SU-DHL-6 (cell line): ENCODE measurements around the gene SEC31A.
"Not testable (repeated sequence)": the region's sequence is repeated elsewhere in the genome, so short reads cannot be mapped to it uniquely, and the experiment has no call there.

Source experiments
- H2AFZ ChIP-seq: fragments of 200-600 bp; sonication (generic); 2 replicates; pipeline ENCODE4 v1.6.1; 2014; ENCODE audit warnings: low read depth, mild to moderate bottlenecking, moderate library complexity, mixed read lengths, antibody characterized with exemption, low read length; ENCODE audit not compliant: severe bottlenecking
- H3F3A ChIP-seq: fragments of 200-600 bp; shearing (Covaris generic); 2 replicates; pipeline ENCODE4 v1.6.0; 2016; ENCODE audit warnings: antibody characterized with exemption, mild to moderate bottlenecking; ENCODE audit not compliant: insufficient read depth
- H3K27ac ChIP-seq: fragments of 200-600 bp; sonication (generic); 2 replicates; pipeline ENCODE4 v1.5.1; 2016; ENCODE audit warnings: low read depth, mild to moderate bottlenecking, low read length, moderate library complexity, mixed read lengths
- H3K27me3 ChIP-seq: fragments of 200-600 bp; sonication (generic), shearing (Covaris generic); 2 replicates; pipeline ENCODE4 v1.6.0; 2014; ENCODE audit warnings: mild to moderate bottlenecking, low read length
- H3K36me3 ChIP-seq: fragments of 200-600 bp; sonication (generic); 2 replicates; pipeline ENCODE4 v1.6.1; 2014; ENCODE audit warnings: mild to moderate bottlenecking, low read length, mixed read lengths
- H3K4me2 ChIP-seq: fragments of 300-600, 200-600 bp; shearing (Covaris generic), sonication (generic); 2 replicates; pipeline ENCODE4 v1.6.0; 2014; ENCODE audit warnings: low read length, low read depth, mild to moderate bottlenecking; ENCODE audit not compliant: poor library complexity, severe bottlenecking
- H3K4me3 ChIP-seq: fragments of 200-600 bp; sonication (generic); 2 replicates; pipeline ENCODE4 v1.5.1; 2014; ENCODE audit warnings: antibody characterized with exemption, low read length, mild to moderate bottlenecking, mixed read lengths; ENCODE audit not compliant: insufficient read depth, poor library complexity, severe bottlenecking
- H3K79me2 ChIP-seq: fragments of 200-600 bp; sonication (generic); 2 replicates; pipeline ENCODE4 v1.6.1; 2014; ENCODE audit warnings: mild to moderate bottlenecking, low read length, moderate library complexity; ENCODE audit not compliant: insufficient read depth
- H3K9ac ChIP-seq: fragments of 200-600 bp; sonication (generic); 2 replicates; pipeline ENCODE4 v1.7.0; 2014; ENCODE audit warnings: mild to moderate bottlenecking, low read length
- H3K9me2 ChIP-seq: fragments of 200-600 bp; sonication (generic); replicated peaks from 2 replicates; pipeline ENCODE4 v1.6.1; 2014; ENCODE audit warnings: low read length; ENCODE audit not compliant: insufficient read depth
- H3K9me3 ChIP-seq: fragments of 200-600 bp; sonication (generic); 2 replicates; pipeline ENCODE4 v1.6.1; 2014; ENCODE audit warnings: low read length, mixed read lengths; ENCODE audit not compliant: insufficient read depth
- H4K20me1 ChIP-seq: fragments of 200-600 bp; sonication (generic); 2 replicates; pipeline ENCODE4 v1.6.1; 2014; ENCODE audit warnings: low read depth, mild to moderate bottlenecking, antibody characterized with exemption, low read length, moderate library complexity, mixed read lengths
- CTCF ChIP-seq: fragments of 200-600 bp; sonication (generic); IDR thresholded peaks from one replicate; pipeline ENCODE4 v1.5.1; 2017; ENCODE audit warnings: antibody characterized with exemption, mild to moderate bottlenecking, low read length, moderate library complexity; ENCODE audit not compliant: insufficient read depth, poor library complexity, severe bottlenecking
- EZH2phosphoT487 ChIP-seq: fragments of 200-600 bp; sonication (generic), shearing (Covaris generic); conservative IDR thresholded peaks from 2 replicates; pipeline ENCODE4 v1.6.1; 2018; ENCODE audit warnings: mild to moderate bottlenecking, antibody characterized with exemption, low read length, moderate library complexity, mixed read lengths

SEC31A gene

GRCh38 chr4:82918091-82918490 is 27.1 kb upstream of the SEC31A start:
- no peak overlapping the region for H2AFZ ChIP-seq
- no peaks in the 10 kb centered on the region for H3K36me3 ChIP-seq
- H3K4me3 ChIP-seq: no peak overlapping the region
- H3K27ac ChIP-seq: no peak overlapping the region
- TF ChIP-seq EZH2phosphoT487 (no peak), CTCF (no peak)
- no peaks in the 10 kb centered on the region for H3K9me2 ChIP-seq
- H3K27me3 ChIP-seq: no peaks in the 10 kb centered on the region
- no peak overlapping the region for H3K9ac ChIP-seq
- H3K79me2 ChIP-seq: no peaks in the 10 kb centered on the region
- no peak overlapping the region for H3K4me2 ChIP-seq
- no peaks in the 10 kb centered on the region for H3K9me3 ChIP-seq
- H4K20me1 ChIP-seq: no peaks in the 10 kb centered on the region
- no peaks in the 10 kb centered on the region for H3F3A ChIP-seq

- not testable (repeated sequence) for H3K9me3 ChIP-seq, H3K79me2 ChIP-seq, H3K9ac ChIP-seq, H4K20me1 ChIP-seq, H3K27ac ChIP-seq, H3K9me2 ChIP-seq, H3K27me3 ChIP-seq, H2AFZ ChIP-seq, H3K4me3 ChIP-seq, H3K36me3 ChIP-seq, H3F3A ChIP-seq, H3K4me2 ChIP-seq
These were observed 23.0 kb upstream of the SEC31A start for GRCh38 chr4:82913968-82914367.

DNA sequence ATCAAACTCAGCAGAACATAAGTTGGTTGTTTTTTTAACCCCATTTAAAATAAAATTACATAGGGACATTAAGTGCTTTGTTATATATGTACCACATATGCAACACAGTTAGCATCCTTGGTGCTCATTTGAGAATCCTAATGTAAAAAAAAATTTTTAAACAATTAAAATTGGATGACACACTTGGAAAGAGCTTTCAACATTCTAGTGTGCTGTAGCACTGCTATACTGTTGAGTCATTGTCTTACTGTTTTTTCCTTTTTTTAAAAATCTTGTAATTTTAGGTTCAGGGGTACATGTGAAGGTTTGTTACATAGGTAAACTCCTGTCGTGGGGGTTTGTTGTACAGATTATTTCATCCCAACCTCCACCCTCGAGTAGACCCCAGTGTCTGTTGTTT is 22.4 kb upstream of the SEC31A start:
- no peak overlapping the region for H3K4me3 ChIP-seq
- no peaks in the 10 kb centered on the region for H3K36me3 ChIP-seq
- H3K4me2 ChIP-seq: no peak overlapping the region
- no peaks in the 10 kb centered on the region for H3K27me3 ChIP-seq
- no peaks in the 10 kb centered on the region for H4K20me1 ChIP-seq
- no peaks in the 10 kb centered on the region for H3K9me2 ChIP-seq
- no peak overlapping the region for H2AFZ ChIP-seq
- TF ChIP-seq CTCF (no peak), EZH2phosphoT487 (no peak)
- no peak overlapping the region for H3K9ac ChIP-seq
- no peaks in the 10 kb centered on the region for H3K9me3 ChIP-seq
- H3K79me2 ChIP-seq: no peaks in the 10 kb centered on the region
- H3F3A ChIP-seq: no peaks in the 10 kb centered on the region; the same call in 1 of the 2 replicates
- no peak overlapping the region for H3K27ac ChIP-seq

- Histone ChIP-seq H3K79me2 (no peaks in the 10 kb centered on the region), H3K4me3 (no peak overlapping the region), H3K4me2 (no peak overlapping the region), H3K27me3 (no peaks in the 10 kb centered on the region), H3K27ac (no peak overlapping the region), H4K20me1 (no peaks in the 10 kb centered on the region), H3K9ac (no peak overlapping the region), H3K36me3 (no peaks in the 10 kb centered on the region; the same call in 1 of the 2 replicates), H2AFZ (no peak overlapping the region), H3F3A (peaks cover 12% of the 10 kb centered on the region; the same call in 1 of the 2 replicates), H3K9me2 (no peaks in the 10 kb centered on the region), H3K9me3 (no peaks in the 10 kb centered on the region)
- no peak for TF ChIP-seq CTCF
These were observed 18.4 kb upstream of the SEC31A start for GRCh38 chr4:82909326-82909725.
